H1 (cell line): ENCODE data around the gene TRAIP. TPM values are rescaled to one million over a fixed set of nuclear protein-coding genes. Genes with fewer than 3 reads are reported as not detected.

Experiments
- BACH1 ChIP-seq: IDR thresholded peaks from 2 replicates; pipeline ENCODE4 v1.6.1; 2012; ENCODE audit warnings: low read length, improper control_type of control experiment
- EGR1 ChIP-seq: IDR thresholded peaks from 2 replicates; pipeline ENCODE4 v1.6.1; 2011; ENCODE audit warnings: low read depth, low read length, borderline replicate concordance
- HDAC6 ChIP-seq: IDR thresholded peaks from one replicate; pipeline ENCODE4 v1.7.1; 2012; ENCODE audit warnings: low read depth, mild to moderate bottlenecking, inconsistent platforms, low read length, moderate library complexity
- PHF8 ChIP-seq: fragments of 200-600 bp; sonication (generic); conservative IDR thresholded peaks from 2 replicates; pipeline ENCODE4 v1.7.1; 2012; ENCODE audit warnings: low read depth, mild to moderate bottlenecking, inconsistent platforms, low read length, moderate library complexity
- SP2 ChIP-seq: IDR thresholded peaks from 2 replicates; pipeline ENCODE4 v1.6.1; 2012; ENCODE audit warnings: mild to moderate bottlenecking, low read length, inconsistent platforms
- TAF7 ChIP-seq: optimal IDR thresholded peaks from 2 replicates; pipeline ENCODE3; 2011; ENCODE audit warnings: low read depth, mild to moderate bottlenecking, inconsistent platforms, low read length, moderate library complexity, borderline replicate concordance
- polyA plus RNA-seq, 7 experiments: library from polyadenylated mRNA; depleted of rRNA in 3 of 7; stranded (reverse) in 5 of 7; unstranded in 2 of 7; fragments of >200 nt in 5 of 7; fragments of 200-250 nt in 2 of 7; gene quantifications; 1 replicate in 5 of 7; 2 replicates in 1 of 7; 4 replicates in 1 of 7; pipeline versions ENCODE4 v1.2.1 to v1.2.3, GENCODE V29; 2011 to 2013; ENCODE audit warnings: missing spikeins in 2 of 7, mixed read lengths in 2 of 7
- total RNA-seq: library from RNA; stranded (reverse); fragmentation: NEBNext Ultra II Directional; extraction: Animal tissue kit (Norgen Biotek cat#: 25700); gene quantifications from 2 replicates; pipeline ENCODE4 v1.2.1, GENCODE V29; 2021
- TF ChIP-seq, protein P1 (sequence below): IDR thresholded peaks from 2 replicates; pipeline ENCODE4 v1.6.1; 2011; ENCODE audit warnings: low read depth, mild to moderate bottlenecking, low read length; ENCODE audit not compliant: insufficient read depth
- TF ChIP-seq, protein P2 (sequence below): IDR thresholded peaks from 2 replicates; pipeline ENCODE4 v1.6.1; 2012; ENCODE audit warnings: inconsistent platforms

Gene TRAIP
- total and polyA plus RNA-seq, 2 of the 8 experiments (the other 6 are each of a cell fraction or from before 2014, with no cell fraction given) = 27.7 to 28.1 TPM

DNA sequence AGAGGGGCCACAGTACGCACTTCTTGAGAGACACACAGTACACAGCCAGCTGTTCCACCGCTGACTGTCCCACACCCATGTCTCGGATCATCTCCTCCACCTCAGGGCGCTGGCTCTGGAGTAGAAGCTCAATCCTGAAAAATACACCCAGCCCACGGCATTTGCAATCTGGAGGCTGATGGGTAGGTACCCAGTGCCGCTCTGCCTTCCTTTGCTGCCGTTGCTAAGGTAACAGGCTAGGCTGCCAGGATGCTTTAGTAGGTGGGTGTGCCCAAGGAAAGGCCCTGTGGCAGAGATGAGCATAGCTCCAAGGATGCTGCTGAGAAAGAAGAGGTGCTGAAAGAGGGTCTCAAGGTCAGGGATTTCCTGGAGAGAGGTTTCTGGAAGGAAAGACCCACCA lies 14.6 kb downstream of the TRAIP start (continued):
- TF ChIP-seq EGR1 (no peak), BACH1 (no peak), SP2 (no peak), PHF8 (no peak), TAF7 (no peak), HDAC6 (no peak)
- TF ChIP-seq, protein P1, sequence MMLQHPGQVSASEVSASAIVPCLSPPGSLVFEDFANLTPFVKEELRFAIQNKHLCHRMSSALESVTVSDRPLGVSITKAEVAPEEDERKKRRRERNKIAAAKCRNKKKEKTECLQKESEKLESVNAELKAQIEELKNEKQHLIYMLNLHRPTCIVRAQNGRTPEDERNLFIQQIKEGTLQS = no peak
- TF ChIP-seq, protein P2, sequence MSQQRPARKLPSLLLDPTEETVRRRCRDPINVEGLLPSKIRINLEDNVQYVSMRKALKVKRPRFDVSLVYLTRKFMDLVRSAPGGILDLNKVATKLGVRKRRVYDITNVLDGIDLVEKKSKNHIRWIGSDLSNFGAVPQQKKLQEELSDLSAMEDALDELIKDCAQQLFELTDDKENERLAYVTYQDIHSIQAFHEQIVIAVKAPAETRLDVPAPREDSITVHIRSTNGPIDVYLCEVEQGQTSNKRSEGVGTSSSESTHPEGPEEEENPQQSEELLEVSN = no peak
